Measurements from ENCODE around the gene SLC25A13.
"Not testable (repeated sequence)": the region's sequence is repeated elsewhere in the genome, so short reads cannot be mapped to it uniquely, and the experiment has no call there.

The SLC25A13 gene

DNA sequence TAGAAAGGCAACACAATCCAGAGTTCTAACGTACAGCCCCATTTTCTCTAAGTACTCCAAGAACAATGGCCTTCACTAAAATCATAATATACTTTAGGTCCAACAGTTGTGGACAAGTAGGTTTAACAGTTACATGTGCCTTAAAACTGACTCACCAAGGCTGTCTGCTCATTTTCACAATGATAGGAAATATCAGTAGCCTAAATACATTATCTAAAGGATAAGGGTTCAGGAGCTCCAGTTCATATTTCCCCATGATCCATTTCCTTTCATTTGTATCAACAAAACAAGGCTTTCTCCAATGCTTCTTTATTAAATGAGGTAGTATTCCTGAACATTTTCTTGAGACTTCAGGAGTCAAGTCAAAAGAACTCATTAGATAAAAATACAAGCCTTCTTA, 164.0 kb downstream of the SLC25A13 start:
- no peak for DNase-seq (ENCODE audit: low read depth)

DNA sequence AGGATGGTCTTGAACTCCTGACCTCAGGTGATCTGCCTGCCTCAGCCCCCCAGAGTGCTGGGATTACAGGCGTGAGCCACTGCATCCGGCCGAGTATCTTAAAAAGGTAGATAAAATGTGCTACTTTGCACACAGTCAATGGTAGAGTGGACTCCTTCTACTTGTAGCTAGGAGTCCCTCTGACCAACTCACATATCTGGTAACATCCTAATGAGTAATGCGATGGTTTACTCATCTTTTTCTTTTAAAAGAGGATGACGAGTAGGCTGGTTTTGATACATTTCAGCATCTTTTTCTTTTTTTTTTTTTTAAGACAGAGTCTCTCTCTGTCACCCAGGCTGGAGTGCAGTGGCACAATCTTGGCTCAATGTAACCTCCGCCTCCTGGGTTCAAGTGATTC, 167.4 kb downstream of the SLC25A13 start:
- DNase-seq (ENCODE audit: low read depth): not testable (repeated sequence)

DNA sequence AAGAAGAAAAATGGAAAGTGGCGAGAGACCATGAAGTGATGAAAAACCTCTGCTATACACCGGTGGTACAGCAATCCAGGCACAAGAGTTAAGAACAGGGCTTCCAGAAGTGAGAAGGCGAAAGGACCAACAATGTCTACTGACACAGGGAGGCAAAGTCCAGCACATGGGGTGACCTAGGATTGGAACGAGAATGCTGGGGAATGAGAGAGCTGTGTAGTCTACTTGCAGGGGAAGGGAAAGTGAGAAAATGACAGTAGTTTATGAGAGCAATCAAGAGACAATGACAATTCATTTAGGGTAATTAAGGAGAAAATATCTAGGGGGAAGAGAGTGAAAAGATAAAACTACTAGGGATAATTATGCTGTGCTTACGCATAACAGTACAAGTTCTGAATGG, 169.2 kb downstream of the SLC25A13 start:
- no peak for DNase-seq (ENCODE audit: low read depth)

DNA sequence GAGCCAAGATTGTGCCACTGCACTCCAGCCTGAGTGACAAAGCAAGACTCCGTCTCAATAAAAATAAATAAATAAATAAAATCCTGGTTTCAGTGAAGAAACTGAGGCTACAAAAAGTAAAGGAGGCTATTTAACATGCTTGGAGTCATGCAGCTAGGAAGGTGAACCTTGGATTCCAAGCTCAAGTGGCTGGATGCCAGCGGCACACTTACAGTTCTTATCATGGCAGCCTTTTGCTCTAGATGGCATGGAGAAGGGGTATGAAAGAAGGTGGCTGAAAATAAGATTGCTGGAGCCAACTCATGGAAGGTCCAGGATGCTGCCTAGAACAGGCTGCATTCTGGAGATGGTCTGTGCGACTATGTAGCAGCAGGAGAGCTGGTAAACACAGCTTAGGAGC, 170.0 kb downstream of the SLC25A13 start:
- no peak for DNase-seq (ENCODE audit: low read depth)

DNA sequence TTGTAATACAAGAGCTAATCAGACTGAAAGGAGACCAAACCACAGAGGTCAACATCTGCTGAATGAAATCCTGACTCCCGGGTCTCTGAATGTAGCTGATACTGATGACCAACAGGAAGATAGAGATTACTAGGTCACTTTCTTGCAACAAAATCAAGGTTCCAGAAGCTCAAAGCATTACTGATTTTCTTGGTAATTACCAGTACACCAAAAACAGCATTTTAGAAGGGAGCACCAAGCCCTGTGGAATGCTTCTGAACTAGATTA, 177.7 kb downstream of the SLC25A13 start:
- DNase-seq (ENCODE audit: low read depth): no peak

DNA sequence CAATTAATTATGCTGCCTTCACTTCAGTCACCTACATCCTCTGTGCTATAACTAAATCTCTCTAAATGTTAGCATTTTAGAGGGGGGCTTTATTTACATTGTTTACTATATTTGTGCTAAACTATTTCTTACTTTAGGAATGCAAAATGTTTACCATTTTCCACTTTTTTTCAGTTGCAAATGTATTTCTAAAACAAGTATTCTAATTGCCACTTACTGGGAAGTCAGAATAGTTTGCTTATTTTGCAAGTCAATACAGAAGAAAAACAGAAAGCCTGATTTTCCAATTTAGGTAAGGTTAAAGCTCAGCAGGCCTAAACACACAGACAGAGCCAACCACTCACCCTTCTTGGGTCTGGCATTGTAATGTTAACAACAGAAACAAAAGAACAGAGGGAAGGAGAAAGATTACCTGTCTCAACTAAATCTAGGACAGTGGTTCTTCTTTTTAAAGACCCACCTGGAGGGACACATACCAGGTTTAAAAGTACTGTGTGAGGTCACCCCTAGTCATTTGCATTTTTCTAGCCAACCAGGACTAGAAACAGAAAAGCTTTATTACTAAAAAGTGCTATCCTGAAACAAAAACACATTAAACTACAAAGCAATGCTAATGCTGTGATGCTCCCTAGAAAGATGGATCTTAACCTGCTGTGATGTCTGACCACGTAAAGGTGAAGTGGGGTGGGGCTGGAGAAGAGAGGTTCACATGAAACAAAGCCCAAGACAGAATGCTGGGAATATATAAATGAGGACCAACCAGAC, 178.2 kb downstream of the SLC25A13 start:
- DNase-seq (ENCODE audit: low read depth): no peak

DNA sequence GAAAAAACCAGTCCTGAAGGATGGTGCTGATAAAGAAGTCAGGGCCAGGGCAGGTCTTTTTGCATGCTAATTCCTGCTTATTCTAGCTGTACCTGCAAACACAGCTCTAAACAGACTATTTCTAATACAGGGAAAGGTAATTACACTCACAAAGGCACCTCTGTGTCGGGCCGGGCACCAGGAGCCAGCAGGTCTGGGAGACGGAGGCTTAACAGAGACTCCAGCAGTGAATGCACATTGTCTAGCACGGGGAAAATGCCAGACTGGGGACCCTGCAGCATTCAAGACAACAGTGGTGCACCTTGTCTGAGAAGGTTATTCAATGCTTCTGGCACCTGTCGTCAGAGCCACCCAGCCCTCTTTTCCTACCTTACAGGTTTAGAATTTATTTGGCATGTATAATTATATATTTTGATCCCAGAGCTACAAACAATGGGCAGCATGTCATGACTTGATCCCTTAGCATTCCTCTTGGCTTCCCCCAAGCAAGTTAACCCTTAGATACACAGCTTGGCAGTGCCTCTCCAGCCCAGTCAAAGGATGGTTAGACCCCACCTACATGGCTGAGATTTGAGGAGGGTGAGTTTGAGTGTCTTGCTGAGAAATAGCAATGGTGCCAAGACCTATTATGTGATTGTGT, 185.2 kb downstream of the SLC25A13 start:
- DNase-seq (ENCODE audit: low read depth): no peak

DNA sequence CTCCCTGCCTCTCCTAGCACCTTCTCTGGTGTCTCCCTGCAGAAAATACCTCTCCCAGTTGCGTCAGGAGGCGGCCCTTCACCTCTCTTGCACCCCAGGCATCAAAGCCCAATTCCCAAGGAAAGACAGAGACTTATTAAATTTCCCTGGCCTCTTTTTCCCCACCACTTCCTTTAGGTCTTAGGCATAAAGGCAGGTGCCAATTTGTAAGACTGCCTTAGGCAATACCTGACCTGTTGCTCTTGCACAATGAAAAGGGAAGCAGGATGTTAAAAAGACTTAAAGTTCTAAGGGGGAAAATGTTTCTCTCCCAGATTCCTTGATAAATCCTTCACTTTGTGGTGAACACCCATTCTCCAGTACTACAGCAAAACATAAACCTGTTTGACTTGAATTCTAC, 186.7 kb downstream of the SLC25A13 start:
- no peak for DNase-seq (ENCODE audit: low read depth)

DNA sequence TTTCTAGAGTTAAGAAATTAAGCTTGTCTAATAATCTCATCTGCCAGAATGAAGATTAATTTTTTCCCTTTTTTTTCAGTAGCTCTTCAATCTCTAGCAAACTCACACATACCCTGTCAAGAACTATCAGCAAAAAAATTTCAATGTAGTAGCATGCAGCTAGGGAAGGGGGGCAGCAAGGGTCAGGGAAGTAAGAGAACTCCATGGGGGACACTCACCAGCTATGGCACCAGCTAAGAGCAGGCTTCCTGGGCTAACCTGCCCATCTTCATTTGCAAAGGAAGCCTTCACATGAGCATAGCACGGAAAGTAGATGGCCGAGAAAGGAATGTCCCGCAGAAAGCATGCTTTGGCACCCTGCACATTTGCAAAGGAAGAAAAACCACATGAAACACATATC, 190.4 kb downstream of the SLC25A13 start:
- no peak for DNase-seq (ENCODE audit: low read depth)

DNA sequence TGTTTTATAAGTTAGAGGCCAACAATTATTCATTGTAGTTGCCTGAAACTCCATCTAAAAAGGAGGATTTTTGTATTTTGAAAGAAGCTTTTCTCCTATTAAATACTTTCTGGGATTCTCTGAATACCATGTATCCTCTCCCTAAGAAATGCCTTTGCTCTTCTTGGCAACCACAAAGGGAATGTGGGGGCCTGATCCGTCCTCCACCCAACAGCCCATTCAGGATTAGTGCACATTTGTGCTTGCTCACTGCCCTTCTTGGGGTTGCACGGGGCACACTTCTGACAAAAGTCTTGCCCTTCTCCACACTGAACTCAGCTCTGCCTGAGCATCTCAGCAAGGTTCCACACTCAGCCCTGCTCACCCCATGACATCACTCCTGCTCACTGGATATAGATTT, 194.2 kb downstream of the SLC25A13 start:
- DNase-seq (ENCODE audit: low read depth): no peak

DNA sequence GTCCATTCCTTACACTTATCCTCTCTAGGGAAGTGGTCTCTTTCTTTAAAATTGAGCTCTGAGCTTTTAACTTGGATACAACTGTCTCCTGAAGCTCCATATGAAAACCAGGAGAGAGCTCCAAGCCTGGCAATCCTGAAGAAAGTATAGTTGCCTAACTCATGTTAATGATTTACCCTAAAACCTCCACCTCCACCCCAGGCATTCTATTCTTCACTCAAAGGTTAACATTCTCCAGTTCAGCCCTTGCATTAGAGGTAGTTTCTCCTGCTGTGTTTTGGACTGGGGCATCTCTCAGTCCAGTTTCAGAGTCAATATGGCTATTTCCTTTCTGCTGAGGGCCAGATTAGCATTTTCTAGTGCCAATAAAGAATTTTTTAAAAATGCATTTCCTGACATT, 195.5 kb downstream of the SLC25A13 start:
- DNase-seq (ENCODE audit: low read depth): no peak

DNA sequence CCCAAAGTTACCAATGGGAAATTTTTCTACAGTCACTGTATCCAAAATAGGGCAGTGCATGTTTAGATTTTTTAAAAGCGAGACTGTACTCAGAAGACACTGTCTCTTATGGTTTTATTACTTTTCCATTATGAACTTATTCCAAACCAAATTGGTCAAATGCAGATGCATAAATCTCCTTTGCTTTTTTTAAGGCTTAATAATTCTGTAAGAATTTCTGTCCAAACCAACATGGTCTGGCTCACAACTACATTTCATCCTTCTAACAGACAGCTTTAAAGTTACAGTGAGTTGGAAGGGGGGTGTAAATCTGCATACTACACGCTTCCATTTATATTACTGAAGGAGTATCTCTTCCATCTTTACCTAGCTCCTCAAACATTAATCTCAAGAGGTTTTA, 199.2 kb downstream of the SLC25A13 start:
- DNase-seq (ENCODE audit: low read depth): no peak

DNA sequence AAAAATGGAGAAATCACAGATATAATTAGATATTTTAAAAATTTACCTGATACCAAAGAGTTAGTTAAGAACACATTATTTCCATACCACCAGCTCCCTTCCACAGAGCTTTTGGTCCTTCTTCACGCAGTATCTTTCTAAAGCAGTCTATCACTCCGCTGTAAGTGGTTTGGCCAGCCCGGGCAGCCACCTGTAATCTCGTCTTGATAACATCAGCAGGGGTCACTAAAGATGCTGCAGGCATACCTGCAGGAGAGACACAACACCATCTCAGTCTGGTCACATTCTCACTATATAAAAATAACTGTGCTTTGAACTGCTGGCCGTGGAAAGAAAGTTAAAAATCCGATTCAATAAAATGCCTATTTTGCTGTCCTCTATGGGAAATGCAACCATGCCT, 200.1 kb downstream of the SLC25A13 start:
- no peak for DNase-seq (ENCODE audit: low read depth)

DNA sequence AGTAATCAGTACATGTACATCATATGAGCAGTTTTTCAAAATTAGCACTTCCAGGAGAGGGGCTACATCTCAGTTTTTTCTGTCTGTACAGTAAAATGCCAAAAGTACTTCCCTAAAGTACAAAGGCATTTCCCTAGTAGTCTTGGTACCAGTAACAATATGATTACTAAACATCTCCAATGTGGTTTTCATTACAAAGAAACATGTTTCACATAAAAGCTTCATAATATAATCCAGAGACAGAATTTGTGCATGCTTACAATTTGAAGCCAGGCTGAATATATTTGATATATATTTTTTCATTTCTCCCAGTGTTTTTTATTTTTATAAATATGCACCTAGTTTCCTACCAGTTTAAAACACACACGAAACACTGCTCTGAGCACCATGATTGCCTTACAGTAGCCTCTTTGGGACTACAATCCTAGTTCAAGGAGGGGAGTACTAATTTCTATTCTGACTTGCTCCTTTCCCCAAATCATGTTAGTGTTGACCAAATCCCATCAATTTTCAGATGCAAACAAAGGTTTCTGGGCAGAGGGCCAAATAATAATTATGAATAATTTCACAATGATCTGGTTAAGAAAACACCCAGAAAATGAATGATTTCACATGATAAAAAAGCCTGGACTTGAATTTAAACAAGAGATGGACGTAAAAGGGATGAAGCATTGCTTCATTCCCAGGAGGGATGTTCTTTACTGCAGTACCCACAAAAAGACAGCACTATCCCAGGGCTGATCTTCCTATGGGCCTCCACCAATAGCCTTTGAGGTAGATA, 201.3 kb downstream of the SLC25A13 start:
- peak; percentile 56 for DNase-seq (ENCODE audit: low read depth)

DNA sequence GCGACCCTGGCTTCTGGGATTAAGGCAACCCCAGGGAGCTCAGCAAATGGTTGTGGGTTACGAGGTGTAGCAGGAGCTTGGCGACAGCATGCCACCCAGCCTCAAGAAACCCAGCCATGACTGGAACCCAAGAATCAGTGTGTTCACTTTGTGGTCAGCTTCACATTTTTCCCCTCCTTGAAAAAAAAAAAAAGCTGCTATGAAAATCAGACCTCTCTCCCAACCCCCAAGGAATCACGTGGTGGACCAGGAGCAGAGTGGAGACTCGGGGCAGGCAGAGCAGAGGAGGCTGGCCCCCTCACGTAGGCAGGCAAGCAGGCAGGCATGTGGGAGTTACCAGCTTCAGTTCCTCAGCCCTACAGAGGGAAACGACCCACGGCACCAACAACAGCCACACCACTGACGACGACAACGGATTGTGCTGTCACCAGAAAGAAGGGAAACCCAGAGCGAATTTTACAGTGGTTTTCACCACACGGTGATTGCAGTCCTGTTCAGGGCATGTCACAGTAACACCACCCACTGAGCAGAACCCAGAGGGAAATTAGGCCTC, 203.4 kb downstream of the SLC25A13 start:
- no peak for DNase-seq (ENCODE audit: low read depth)

DNA sequence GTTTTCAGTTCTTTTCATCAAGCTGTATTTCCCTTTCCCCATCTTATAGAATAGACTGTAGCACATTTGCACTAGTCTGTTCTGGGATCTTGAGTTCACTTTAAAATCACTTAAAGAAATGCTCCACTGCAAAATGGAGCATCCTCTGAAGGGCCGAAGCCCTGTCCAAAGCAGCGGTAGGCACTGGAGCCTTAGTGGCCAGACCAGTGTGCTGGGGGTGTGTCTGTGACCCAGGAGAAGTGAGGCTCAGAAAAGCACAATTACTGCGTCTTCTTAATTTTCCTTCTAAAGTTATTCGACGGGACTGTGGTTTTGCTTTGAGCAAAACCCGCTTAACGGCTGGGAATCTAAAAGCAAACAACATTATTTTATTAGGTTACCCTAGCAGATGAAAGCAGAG, 205.7 kb downstream of the SLC25A13 start:
- DNase-seq (ENCODE audit: low read depth): no peak

DNA sequence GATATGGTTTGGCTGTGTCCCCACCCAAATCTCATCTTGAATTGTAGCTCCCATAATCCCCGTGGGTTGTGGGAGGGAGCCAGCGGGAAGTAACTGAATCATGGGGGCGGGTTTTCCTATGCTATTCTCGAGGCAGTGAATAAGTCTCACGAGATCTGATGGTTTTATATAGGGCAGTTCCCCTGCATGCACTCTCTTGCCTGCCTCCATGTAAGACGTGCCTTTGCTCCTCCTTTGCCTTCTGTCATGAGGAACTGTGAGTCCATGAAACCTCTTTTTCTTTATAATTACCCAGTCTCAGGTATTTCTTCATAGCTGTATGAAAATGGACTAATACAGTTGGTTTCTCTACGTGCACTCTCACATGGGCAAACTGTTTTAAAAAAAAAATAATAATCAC, 207.7 kb downstream of the SLC25A13 start:
- no peak for DNase-seq (ENCODE audit: low read depth)

DNA sequence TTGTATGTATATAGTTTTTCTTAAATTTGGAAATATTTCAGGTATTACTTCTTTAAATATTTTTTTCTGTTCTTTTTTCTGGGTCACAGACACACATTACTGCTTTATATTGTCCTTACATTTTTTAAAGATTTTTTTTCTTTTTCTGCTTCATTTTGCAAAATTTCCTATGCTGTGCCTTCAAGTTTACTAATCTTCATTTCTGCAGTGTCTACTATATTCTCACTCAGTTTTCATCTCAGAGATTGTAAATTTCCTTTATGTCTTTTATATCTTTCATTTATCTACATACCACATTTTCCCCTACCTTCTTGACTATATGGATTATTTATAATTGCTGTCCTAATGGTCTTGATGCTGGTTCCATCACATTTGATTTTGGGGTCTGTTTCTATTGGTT, 210.5 kb downstream of the SLC25A13 start:
- no peak for DNase-seq (ENCODE audit: low read depth)

DNA sequence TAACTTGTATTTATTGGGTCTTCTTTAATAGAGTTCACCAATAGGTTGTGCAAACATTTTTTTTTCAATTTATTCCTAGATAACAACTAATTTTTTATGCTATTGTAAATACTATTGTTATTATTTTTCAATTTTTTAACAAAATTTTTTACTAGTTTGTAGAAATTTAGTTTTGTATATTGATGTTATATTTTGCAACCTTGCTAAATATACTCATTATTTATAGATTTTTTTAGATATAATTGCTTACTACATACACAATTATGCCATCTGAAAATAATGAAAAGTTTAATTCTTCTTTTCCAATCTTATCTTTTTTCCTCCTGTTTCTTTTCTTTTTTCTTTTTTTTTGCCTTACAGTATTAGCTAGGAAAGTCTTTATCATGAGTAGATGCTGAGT, 216.9 kb downstream of the SLC25A13 start:
- no peak for DNase-seq (ENCODE audit: low read depth)

DNA sequence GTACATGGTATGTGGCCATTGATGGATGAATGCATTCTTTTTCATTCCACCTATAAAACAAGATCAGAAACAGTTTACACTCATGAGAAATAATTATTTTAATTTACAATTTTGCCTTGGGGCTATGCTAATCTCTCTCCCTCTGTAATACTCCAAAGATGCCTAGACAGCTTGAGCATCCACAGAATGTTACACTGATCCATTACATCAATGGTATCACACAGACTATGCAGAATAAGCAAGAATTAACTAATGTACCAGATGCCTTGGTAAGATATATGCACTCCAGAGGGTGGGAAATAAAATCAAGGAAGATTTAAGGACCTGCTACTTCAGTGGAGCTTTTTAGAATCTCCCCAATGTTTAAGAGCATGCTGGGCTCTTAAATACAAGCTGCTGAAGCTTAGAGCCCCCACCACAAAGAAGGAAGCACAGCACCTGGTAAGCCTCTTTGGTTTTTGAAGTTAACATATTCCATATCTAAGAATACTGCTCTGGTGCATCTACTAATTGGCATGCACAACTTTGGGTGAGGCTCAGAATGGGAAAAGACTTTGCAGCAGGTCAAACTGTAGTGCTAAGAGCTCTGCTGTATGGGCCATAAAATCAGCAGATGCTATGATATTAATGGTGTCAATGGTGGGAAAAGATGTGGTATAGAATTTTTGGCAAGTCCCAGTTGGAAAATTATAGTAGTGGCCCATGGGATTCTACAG, 219.6 kb downstream of the SLC25A13 start:
- DNase-seq (ENCODE audit: low read depth): no peak

DNA sequence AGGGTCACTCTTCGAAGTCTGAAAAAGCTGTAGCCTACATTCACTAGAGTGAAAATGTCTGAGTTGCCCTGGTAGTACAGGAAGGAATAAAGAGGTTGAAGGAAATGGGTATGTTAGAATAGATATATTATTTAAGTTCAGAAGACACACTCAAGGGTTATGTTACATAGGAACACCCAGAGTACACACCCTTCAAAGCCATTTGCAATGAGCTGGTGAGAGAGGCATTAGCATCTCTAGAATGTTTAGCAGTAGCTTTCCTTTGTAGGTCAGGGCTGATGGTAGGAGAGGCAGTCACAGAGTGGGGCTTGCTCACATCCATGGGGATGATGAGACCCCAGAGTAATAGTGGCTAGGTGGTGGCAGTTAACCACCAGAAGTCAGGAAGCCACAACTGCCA, 221.2 kb downstream of the SLC25A13 start:
- no peak for DNase-seq (ENCODE audit: low read depth)

DNA sequence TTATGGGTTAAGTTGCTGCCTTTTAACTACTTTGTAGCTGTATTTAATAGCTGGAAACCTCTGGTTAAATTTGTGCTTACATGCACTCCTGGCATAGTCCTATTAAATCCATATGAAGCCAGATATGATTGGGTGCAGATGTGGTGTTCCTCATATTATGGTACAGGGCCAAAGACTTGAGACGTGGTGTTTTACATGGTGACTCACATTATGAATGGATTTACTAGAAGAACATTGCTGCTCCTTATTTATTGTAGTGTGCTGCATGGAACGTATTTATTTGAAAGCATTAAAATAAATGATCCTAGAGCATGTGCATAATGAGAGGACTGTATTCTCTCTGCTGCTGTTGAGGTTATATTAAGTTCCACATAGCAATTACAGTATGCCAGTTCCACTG, 224.1 kb downstream of the SLC25A13 start:
- DNase-seq (ENCODE audit: low read depth): peak; percentile 68

DNA sequence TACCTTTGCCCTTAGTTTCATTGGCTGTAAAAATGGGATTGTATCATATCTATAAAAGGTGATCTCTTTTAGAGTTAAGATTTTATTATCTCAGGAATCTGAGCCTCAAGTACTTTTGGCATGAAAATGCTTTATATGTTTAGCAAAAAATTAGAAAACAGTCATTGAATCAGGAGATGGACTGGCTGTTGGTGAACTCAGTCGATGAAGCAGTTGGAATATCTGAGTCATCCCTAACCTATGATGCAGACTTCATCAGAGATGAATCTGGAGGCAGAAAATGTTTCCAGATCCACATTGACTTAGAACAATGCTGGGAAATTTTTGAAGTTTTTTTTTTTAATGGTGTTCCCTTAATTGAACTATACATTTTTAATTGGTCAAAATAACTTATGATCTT, 228.5 kb downstream of the SLC25A13 start:
- peak; percentile 70 for DNase-seq (ENCODE audit: low read depth)
